Measurements from ENCODE around the gene LTBP1.
"Not testable (repeated sequence)": the region's sequence is repeated elsewhere in the genome, so short reads cannot be mapped to it uniquely, and the experiment has no call there.

LTBP1 gene

GRCh38 chr2:33377048-33377447 is 430.3 kb downstream of the LTBP1 start:
- Mint-ChIP-seq H3K9me3 (no peaks in the 10 kb centered on the region), H3K36me3 (no peaks in the 10 kb centered on the region), H3K27ac (no peak overlapping the region), H3K4me3 (no peak overlapping the region), H3K4me1 (no peaks in the 10 kb centered on the region)
- DNase-seq (ENCODE audit: low spot score in 2 of 2) (no peak), ATAC-seq (no peak)

- ATAC-seq (no peak), DNase-seq (ENCODE audit: low spot score in 2 of 2) (no peak)
- no peak overlapping the region for H3K27ac Mint-ChIP-seq
- no peaks in the 10 kb centered on the region for H3K9me3 Mint-ChIP-seq
- no peaks in the 10 kb centered on the region for H3K4me1 Mint-ChIP-seq
- no peak overlapping the region for H3K4me3 Mint-ChIP-seq
- H3K36me3 Mint-ChIP-seq = no peaks in the 10 kb centered on the region
Measured at GRCh38 chr2:33378556-33379210, 431.9 kb downstream of the LTBP1 start.

- no peaks in the 10 kb centered on the region for H3K4me1 Mint-ChIP-seq
- H3K9me3 Mint-ChIP-seq = no peaks in the 10 kb centered on the region
- H3K36me3 Mint-ChIP-seq = no peaks in the 10 kb centered on the region
- H3K27ac Mint-ChIP-seq = no peak overlapping the region
- no peak overlapping the region for H3K4me3 Mint-ChIP-seq
- DNase-seq (ENCODE audit: low spot score in 2 of 2) = no peak
- ATAC-seq = no peak
Measured at GRCh38 chr2:33380001-33380609, 433.4 kb downstream of the LTBP1 start.

- no peak for DNase-seq (ENCODE audit: low spot score in 2 of 2)
- ATAC-seq = no peak
- Mint-ChIP-seq H3K4me1 (no peaks in the 10 kb centered on the region), H3K4me3 (no peak overlapping the region), H3K36me3 (no peaks in the 10 kb centered on the region), H3K27ac (no peak overlapping the region), H3K9me3 (no peaks in the 10 kb centered on the region)
Measured at GRCh38 chr2:33380719-33381118, 434.0 kb downstream of the LTBP1 start.

- ATAC-seq (no peak), DNase-seq (ENCODE audit: low spot score in 2 of 2) (no peak)
- no peak overlapping the region for H3K27ac Mint-ChIP-seq
- H3K36me3 Mint-ChIP-seq = no peaks in the 10 kb centered on the region
- H3K4me1 Mint-ChIP-seq = no peaks in the 10 kb centered on the region
- H3K9me3 Mint-ChIP-seq = no peaks in the 10 kb centered on the region
- no peak overlapping the region for H3K4me3 Mint-ChIP-seq
Measured at GRCh38 chr2:33381301-33381858, 434.6 kb downstream of the LTBP1 start.

- ATAC-seq (no peak), DNase-seq (ENCODE audit: low spot score in 2 of 2) (no peak)
- no peak overlapping the region for H3K27ac Mint-ChIP-seq
- no peaks in the 10 kb centered on the region for H3K4me1 Mint-ChIP-seq
- no peaks in the 10 kb centered on the region for H3K9me3 Mint-ChIP-seq
- no peaks in the 10 kb centered on the region for H3K36me3 Mint-ChIP-seq
- H3K4me3 Mint-ChIP-seq = no peak overlapping the region
Measured at GRCh38 chr2:33383855-33384598, 437.3 kb downstream of the LTBP1 start.

- Mint-ChIP-seq H3K4me3 (no peak overlapping the region), H3K9me3 (no peaks in the 10 kb centered on the region), H3K27ac (no peak overlapping the region), H3K36me3 (no peaks in the 10 kb centered on the region), H3K4me1 (no peaks in the 10 kb centered on the region)
- DNase-seq (ENCODE audit: low spot score in 2 of 2) (no peak), ATAC-seq (no peak)
Measured at GRCh38 chr2:33384599-33384961, 437.8 kb downstream of the LTBP1 start.

GRCh38 chr2:33388996-33389395 is 442.2 kb downstream of the LTBP1 start:
- no peaks in the 10 kb centered on the region for H3K4me1 Mint-ChIP-seq
- H3K27ac Mint-ChIP-seq = no peak overlapping the region
- H3K4me3 Mint-ChIP-seq = no peak overlapping the region
- DNase-seq (ENCODE audit: low spot score in 2 of 2) (no peak), ATAC-seq (no peak)
- H3K9me3 Mint-ChIP-seq = no peaks in the 10 kb centered on the region
- no peaks in the 10 kb centered on the region for H3K36me3 Mint-ChIP-seq

- not testable (repeated sequence) for H3K4me1 Mint-ChIP-seq; DNase-seq (ENCODE audit: low spot score in 2 of 2); H3K36me3 Mint-ChIP-seq; H3K9me3 Mint-ChIP-seq; H3K4me3 Mint-ChIP-seq; H3K27ac Mint-ChIP-seq; ATAC-seq
Measured at GRCh38 chr2:33389695-33390094, 442.9 kb downstream of the LTBP1 start.

- Mint-ChIP-seq H3K9me3 (no peaks in the 10 kb centered on the region), H3K27ac (no peak overlapping the region), H3K4me1 (no peaks in the 10 kb centered on the region), H3K4me3 (no peak overlapping the region), H3K36me3 (no peaks in the 10 kb centered on the region)
- DNase-seq (ENCODE audit: low spot score in 2 of 2) (no peak), ATAC-seq (no peak)
Measured at GRCh38 chr2:33391529-33392255, 444.9 kb downstream of the LTBP1 start.

GRCh38 chr2:33392366-33392765 is 445.6 kb downstream of the LTBP1 start:
- Mint-ChIP-seq H3K27ac (no peak overlapping the region), H3K9me3 (no peaks in the 10 kb centered on the region), H3K36me3 (no peaks in the 10 kb centered on the region), H3K4me1 (no peaks in the 10 kb centered on the region), H3K4me3 (no peak overlapping the region)
- ATAC-seq = no peak
- DNase-seq (ENCODE audit: low spot score in 2 of 2) = no peak

GRCh38 chr2:33395034-33395433 is 448.3 kb downstream of the LTBP1 start:
- H3K4me1 Mint-ChIP-seq = no peaks in the 10 kb centered on the region
- H3K36me3 Mint-ChIP-seq = no peaks in the 10 kb centered on the region
- no peak overlapping the region for H3K27ac Mint-ChIP-seq
- no peaks in the 10 kb centered on the region for H3K9me3 Mint-ChIP-seq
- DNase-seq (ENCODE audit: low spot score in 2 of 2) (no peak), ATAC-seq (no peak)
- no peak overlapping the region for H3K4me3 Mint-ChIP-seq

- Mint-ChIP-seq H3K9me3 (no peaks in the 10 kb centered on the region), H3K36me3 (no peaks in the 10 kb centered on the region), H3K27ac (no peak overlapping the region), H3K4me3 (no peak overlapping the region), H3K4me1 (no peaks in the 10 kb centered on the region)
- ATAC-seq (no peak), DNase-seq (ENCODE audit: low spot score in 2 of 2) (peak; percentile 40 to 75)
Measured at GRCh38 chr2:33395655-33396249, 449.0 kb downstream of the LTBP1 start.

GRCh38 chr2:33404321-33404720 is 457.6 kb downstream of the LTBP1 start:
- Mint-ChIP-seq H3K4me1 (no peaks in the 10 kb centered on the region), H3K27ac (no peak overlapping the region), H3K4me3 (no peak overlapping the region), H3K36me3 (no peaks in the 10 kb centered on the region), H3K9me3 (no peaks in the 10 kb centered on the region)
- ATAC-seq (no peak), DNase-seq (ENCODE audit: low spot score in 2 of 2) (no peak)

GRCh38 chr2:33406622-33407021 is 459.9 kb downstream of the LTBP1 start:
- H3K36me3 Mint-ChIP-seq = no peaks in the 10 kb centered on the region
- H3K9me3 Mint-ChIP-seq = no peaks in the 10 kb centered on the region
- no peak overlapping the region for H3K27ac Mint-ChIP-seq
- H3K4me3 Mint-ChIP-seq = no peak overlapping the region
- no peaks in the 10 kb centered on the region for H3K4me1 Mint-ChIP-seq
- DNase-seq (ENCODE audit: low spot score in 2 of 2) = no peak
- no peak for ATAC-seq
